Activated T-cell treated with anti-CD3 and anti-CD28 coated beads, Interleukin-2, amount 50 U/mL, for 24 hours (primary cell): ENCODE measurements around the gene CCND1.

Source experiments
- DNase-seq: peaks from one replicate; pipeline ENCODE4 v3.0.0-alpha.2; 2020
- H3K27ac Mint-ChIP-seq: 2 replicates; pipeline ENCODE4 v1.8.0; 2020; ENCODE audit warnings: mild to moderate bottlenecking, mixed read lengths
- H3K27me3 Mint-ChIP-seq: 2 replicates; pipeline ENCODE4 v1.8.0; 2020; ENCODE audit warnings: mixed read lengths
- H3K36me3 Mint-ChIP-seq: 2 replicates; pipeline ENCODE4 v1.8.0; 2020; ENCODE audit warnings: low read depth, mixed read lengths
- H3K4me1 Mint-ChIP-seq: 2 replicates; pipeline ENCODE4 v1.8.0; 2020; ENCODE audit warnings: low read depth, mixed read lengths
- H3K4me3 Mint-ChIP-seq: 2 replicates; pipeline ENCODE4 v1.8.0; 2020; ENCODE audit warnings: mild to moderate bottlenecking, moderate library complexity, mixed read lengths
- H3K9me3 Mint-ChIP-seq: 2 replicates; pipeline ENCODE4 v1.8.0; 2020; ENCODE audit warnings: mixed read lengths

CCND1 gene

GRCh38 chr11:69660001-69660500 is 19.1 kb downstream of the CCND1 start:
- DNase-seq, result no peak
- H3K27me3 Mint-ChIP-seq, result no peaks in the 10 kb centered on the region
- H3K4me3 Mint-ChIP-seq, result no peak overlapping the region
- H3K27ac Mint-ChIP-seq, result no peak overlapping the region
- H3K9me3 Mint-ChIP-seq, result no peaks in the 10 kb centered on the region
- H3K36me3 Mint-ChIP-seq, result peaks cover 39% of the 10 kb centered on the region
- H3K4me1 Mint-ChIP-seq, result peaks cover 3% of the 10 kb centered on the region

DNA sequence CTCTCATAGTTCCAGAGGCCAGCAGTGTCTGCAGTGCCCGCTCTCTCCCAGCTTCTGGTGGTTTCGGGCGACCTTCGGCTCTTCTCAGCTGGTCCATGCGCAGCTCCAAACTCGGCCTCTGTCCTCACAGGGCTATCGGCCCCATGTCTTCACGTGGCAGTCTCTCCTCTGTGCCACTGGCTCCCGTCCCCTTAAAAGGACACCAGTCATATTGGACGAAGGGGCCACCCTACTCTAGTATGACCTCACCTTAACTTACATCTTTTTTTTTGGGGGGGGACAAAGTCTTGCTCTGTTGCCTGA is 20.4 kb downstream of the CCND1 start:
- H3K4me3 Mint-ChIP-seq, result no peak overlapping the region
- no peaks in the 10 kb centered on the region for H3K9me3 Mint-ChIP-seq
- peaks cover 52% of the 10 kb centered on the region for H3K36me3 Mint-ChIP-seq
- H3K27ac Mint-ChIP-seq, result no peak overlapping the region
- peaks cover 3% of the 10 kb centered on the region for H3K4me1 Mint-ChIP-seq
- H3K27me3 Mint-ChIP-seq, result no peaks in the 10 kb centered on the region
- no peak for DNase-seq

- H3K27ac Mint-ChIP-seq, result no peak overlapping the region
- H3K27me3 Mint-ChIP-seq, result no peaks in the 10 kb centered on the region
- H3K9me3 Mint-ChIP-seq, result no peaks in the 10 kb centered on the region
- H3K36me3 Mint-ChIP-seq, result peaks cover 60% of the 10 kb centered on the region
- no peak for DNase-seq
- no peaks in the 10 kb centered on the region for H3K4me1 Mint-ChIP-seq
- H3K4me3 Mint-ChIP-seq, result no peak overlapping the region
These were observed 21.2 kb downstream of the CCND1 start for GRCh38 chr11:69662021-69662698.

DNA sequence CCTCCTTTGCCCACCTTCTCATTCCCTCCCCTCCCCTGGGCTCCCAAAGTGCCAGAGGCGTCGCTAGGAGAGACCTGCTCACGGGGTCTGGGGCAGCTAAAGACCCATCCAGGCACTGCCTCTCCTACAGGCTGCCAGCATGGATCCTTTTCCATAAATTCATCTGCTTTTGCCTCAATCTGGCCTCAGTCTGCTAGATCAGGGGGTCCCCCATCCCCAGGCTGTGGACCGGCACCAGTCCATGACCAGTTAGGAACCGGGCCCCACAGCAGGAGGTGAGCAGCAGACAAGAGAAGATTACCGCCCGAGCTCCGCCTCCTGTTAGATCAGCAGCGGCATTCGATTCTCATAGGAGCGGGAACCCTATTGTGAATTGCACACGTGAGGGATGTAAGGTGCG is 21.9 kb downstream of the CCND1 start:
- Mint-ChIP-seq H3K9me3 (no peaks in the 10 kb centered on the region), H3K36me3 (peaks cover 67% of the 10 kb centered on the region), H3K27me3 (no peaks in the 10 kb centered on the region), H3K4me1 (no peaks in the 10 kb centered on the region), H3K27ac (no peak overlapping the region), H3K4me3 (no peak overlapping the region)
- no peak for DNase-seq

DNA sequence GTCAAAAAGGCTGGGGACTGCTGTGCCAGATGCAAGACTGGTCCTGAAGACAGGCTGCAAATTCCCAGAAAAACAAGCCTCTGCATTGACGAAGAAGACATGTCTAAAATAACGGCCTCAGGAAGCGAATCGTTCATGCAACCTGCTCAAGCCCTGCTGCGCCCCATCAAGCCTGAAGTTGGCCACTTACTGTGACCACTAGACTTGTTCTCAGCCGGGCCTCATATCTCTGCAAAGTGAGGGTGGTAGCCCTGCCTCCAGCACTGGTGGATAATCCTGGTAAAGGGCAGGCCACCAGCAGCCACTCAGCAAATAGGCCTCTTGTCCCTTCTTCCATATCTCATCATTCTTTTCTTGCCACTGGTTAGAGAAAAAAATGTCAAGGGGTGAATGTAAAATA is 22.4 kb downstream of the CCND1 start:
- no peak overlapping the region for H3K4me3 Mint-ChIP-seq
- H3K27ac Mint-ChIP-seq, result peak overlapping the region; percentile 34
- no peaks in the 10 kb centered on the region for H3K9me3 Mint-ChIP-seq
- no peaks in the 10 kb centered on the region for H3K4me1 Mint-ChIP-seq
- peaks cover 72% of the 10 kb centered on the region for H3K36me3 Mint-ChIP-seq
- no peaks in the 10 kb centered on the region for H3K27me3 Mint-ChIP-seq
- DNase-seq, result no peak

DNA sequence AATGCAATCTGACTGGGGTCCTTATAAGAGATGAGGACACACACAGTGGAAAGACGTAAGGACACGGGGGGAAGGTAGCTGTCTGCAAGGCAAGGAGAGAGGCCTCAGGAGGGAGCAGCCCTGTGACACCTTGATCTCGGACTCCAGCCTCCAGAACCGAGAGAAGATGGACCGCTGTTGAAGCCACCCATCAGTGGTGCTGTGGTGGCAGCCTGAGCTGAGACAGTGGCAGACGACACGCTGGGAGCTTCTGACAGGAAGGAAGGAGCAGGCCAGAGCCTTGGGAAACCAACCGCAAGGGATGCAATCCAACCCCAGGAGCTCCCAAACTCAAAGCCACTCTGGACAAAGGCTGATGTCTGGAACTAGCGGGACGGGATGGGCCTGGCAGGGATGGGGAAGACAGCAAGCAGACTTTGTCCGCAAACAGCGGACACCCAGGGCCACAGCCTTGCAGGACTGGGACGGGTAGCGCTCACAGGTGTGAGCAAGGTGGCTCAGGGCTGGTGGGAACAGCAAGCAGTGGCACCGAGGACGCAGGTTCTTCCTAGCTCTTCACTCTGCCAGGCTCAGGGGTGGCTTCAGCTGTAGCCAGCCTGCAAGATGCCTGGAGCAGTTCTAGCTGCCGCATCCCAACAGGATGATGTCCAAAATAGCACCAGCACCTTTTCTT is 23.3 kb downstream of the CCND1 start:
- no peaks in the 10 kb centered on the region for H3K9me3 Mint-ChIP-seq
- H3K27me3 Mint-ChIP-seq, result no peaks in the 10 kb centered on the region
- H3K27ac Mint-ChIP-seq, result peak overlapping the region; percentile 18
- H3K4me3 Mint-ChIP-seq, result no peak overlapping the region
- peaks cover 3% of the 10 kb centered on the region for H3K4me1 Mint-ChIP-seq
- DNase-seq, result peak; percentile 25
- peaks cover 81% of the 10 kb centered on the region for H3K36me3 Mint-ChIP-seq

- Mint-ChIP-seq H3K27ac (no peak overlapping the region), H3K4me3 (no peak overlapping the region), H3K9me3 (no peaks in the 10 kb centered on the region), H3K4me1 (peaks cover 4% of the 10 kb centered on the region), H3K27me3 (no peaks in the 10 kb centered on the region), H3K36me3 (peaks cover 86% of the 10 kb centered on the region)
- DNase-seq, result peak; percentile 22
These were observed 23.9 kb downstream of the CCND1 start for GRCh38 chr11:69664901-69665300.

DNA sequence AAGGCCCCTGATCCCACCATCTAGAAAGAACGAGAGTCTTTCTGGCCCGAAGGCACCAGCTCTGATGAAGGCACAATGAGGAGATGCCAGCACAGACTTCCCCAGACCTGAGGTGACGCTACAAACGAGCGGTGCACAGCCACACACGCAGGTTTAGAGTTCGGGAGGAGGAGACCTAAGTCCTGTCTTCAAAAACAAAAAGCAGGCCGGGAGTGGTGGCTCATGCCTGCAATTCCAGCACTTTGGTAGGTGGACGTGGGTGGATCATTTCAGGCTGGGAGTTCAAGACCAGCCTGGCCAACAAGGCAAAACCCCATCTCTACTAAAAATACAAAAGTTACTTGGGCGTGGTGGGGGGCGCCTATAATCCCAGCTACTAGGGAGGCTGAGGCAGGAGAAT is 24.7 kb downstream of the CCND1 start:
- DNase-seq, result no peak
- Mint-ChIP-seq H3K4me1 (peaks cover 12% of the 10 kb centered on the region), H3K36me3 (peaks cover 90% of the 10 kb centered on the region), H3K27me3 (no peaks in the 10 kb centered on the region), H3K9me3 (no peaks in the 10 kb centered on the region), H3K4me3 (no peak overlapping the region), H3K27ac (no peak overlapping the region)

- peaks cover 94% of the 10 kb centered on the region for H3K36me3 Mint-ChIP-seq
- DNase-seq, result no peak
- H3K27ac Mint-ChIP-seq, result no peak overlapping the region
- no peaks in the 10 kb centered on the region for H3K27me3 Mint-ChIP-seq
- H3K9me3 Mint-ChIP-seq, result no peaks in the 10 kb centered on the region
- peaks cover 12% of the 10 kb centered on the region for H3K4me1 Mint-ChIP-seq
- H3K4me3 Mint-ChIP-seq, result no peak overlapping the region
These were observed 25.3 kb downstream of the CCND1 start for GRCh38 chr11:69666261-69666660.

GRCh38 chr11:69666752-69667536 is 26.0 kb downstream of the CCND1 start:
- Mint-ChIP-seq H3K27ac (no peak overlapping the region), H3K9me3 (no peaks in the 10 kb centered on the region), H3K36me3 (peaks cover 99% of the 10 kb centered on the region), H3K27me3 (no peaks in the 10 kb centered on the region), H3K4me3 (no peak overlapping the region), H3K4me1 (peaks cover 12% of the 10 kb centered on the region)
- peak; percentile 20 for DNase-seq

DNA sequence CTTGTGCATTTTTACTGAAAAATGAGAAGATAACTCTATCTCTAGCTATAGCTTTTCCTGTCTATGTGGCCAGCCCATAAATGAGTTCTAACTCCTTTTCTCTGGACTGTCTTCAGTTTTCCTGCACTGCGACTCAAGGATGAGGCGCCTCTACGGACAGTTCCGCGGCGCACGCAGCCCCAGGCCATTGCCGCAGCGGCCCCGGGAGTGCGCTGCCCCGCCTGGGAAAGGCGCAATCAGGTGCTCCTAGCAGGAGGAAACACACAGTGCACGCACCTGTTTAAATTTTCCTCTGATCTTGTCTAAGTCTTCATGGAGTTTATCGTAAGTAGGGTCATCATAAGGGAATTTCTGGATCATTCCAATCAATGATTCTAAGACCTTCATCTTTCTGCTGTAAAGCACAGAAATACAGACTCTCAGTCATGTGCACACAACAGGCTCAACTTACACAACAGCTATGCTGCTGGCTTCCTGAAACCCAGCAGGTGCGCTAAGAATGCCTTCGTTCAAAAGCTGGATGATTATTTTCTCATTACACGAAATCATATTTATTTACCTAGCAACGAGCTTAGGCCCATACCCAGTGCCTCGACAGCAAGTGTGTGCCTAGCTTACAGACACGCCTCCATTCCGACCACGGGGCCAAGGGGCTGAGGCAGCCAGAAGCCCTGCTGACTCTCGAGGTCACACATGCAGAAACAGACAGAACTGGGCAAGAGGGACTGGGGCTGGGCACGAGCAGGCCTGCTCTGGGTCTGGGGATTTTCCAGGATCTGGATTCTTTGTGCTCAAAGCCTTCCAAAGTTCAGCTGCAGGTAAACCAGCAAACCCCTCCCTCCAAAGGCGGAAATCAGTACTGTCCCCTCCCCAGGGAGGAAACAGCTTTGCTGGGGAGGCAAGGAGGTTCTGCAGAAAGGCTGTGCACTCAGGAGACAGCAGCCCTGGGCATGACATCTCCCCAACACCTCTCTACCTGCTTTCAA is 27.0 kb downstream of the CCND1 start:
- Mint-ChIP-seq H3K36me3 (peaks cover 100% of the 10 kb centered on the region), H3K9me3 (no peaks in the 10 kb centered on the region), H3K27me3 (no peaks in the 10 kb centered on the region), H3K4me1 (peaks cover 17% of the 10 kb centered on the region), H3K27ac (no peak overlapping the region), H3K4me3 (no peak overlapping the region)
- DNase-seq, result no peak

- H3K4me3 Mint-ChIP-seq, result no peak overlapping the region
- peaks cover 97% of the 10 kb centered on the region for H3K36me3 Mint-ChIP-seq
- DNase-seq, result peak; percentile 26
- no peaks in the 10 kb centered on the region for H3K9me3 Mint-ChIP-seq
- H3K4me1 Mint-ChIP-seq, result peaks cover 30% of the 10 kb centered on the region
- H3K27ac Mint-ChIP-seq, result no peak overlapping the region
- no peaks in the 10 kb centered on the region for H3K27me3 Mint-ChIP-seq
These were observed 28.5 kb downstream of the CCND1 start for GRCh38 chr11:69669486-69669885.

DNA sequence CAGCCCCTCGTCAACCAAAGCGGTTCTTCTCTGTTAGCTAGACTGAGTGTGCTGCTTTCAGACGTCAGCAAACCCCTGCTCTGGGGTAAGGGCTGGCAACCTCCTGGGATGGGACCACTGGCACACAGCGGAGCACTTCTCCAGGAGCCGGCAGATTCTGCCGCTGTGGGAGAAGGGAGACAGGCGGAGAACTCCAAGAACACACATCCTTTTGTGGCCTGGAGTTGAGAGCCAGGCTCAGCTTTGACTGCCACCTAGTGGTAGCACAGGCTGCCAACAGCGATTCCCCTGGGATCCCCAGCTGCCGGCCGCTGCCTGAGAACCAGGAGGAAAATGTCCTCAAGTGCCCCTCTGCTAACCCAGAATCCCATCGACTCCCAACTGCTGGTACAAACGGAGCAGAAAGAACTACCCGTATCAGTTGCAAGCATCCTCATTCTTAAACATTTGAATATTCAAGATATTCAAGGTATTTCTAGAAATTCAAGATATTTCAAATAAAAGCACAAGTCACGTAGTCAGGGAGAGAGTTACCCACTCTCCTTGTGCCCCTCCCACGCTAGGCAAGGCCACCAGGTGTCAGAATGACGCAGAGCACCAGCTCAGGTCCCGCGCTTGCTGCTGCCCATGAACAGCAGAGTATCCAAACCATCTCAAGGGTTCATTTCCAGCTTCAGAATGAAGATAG is 29.3 kb downstream of the CCND1 start:
- no peaks in the 10 kb centered on the region for H3K9me3 Mint-ChIP-seq
- peak overlapping the region; percentile 67 for H3K27ac Mint-ChIP-seq
- H3K4me1 Mint-ChIP-seq, result peaks cover 31% of the 10 kb centered on the region
- H3K4me3 Mint-ChIP-seq, result no peak overlapping the region
- H3K27me3 Mint-ChIP-seq, result no peaks in the 10 kb centered on the region
- peaks cover 94% of the 10 kb centered on the region for H3K36me3 Mint-ChIP-seq
- DNase-seq, result peak; percentile 74
